ENCODE measurements around the gene SLC20A1. TPM values are rescaled to one million over a fixed set of nuclear protein-coding genes. Genes with fewer than 3 reads are reported as not detected.

The SLC20A1 gene
- total RNA-seq, 1 experiment from 2014 or later = 123 TPM

GRCh38 chr2:112691881-112692281, 46.1 kb downstream of the SLC20A1 start:
- no peak overlapping the region for H3K14ac ChIP-seq (ENCODE audit: insufficient read depth, low read length)
- no CpG with 5 or more reads among the region's 4 CpGs for WGBS (ENCODE audit: extremely low coverage, insufficient read length, low lambda C conversion rate)
- no peak overlapping the region for H3K4me2 ChIP-seq (ENCODE audit: insufficient read depth, insufficient read length, low read length)
- H4K5ac ChIP-seq (ENCODE audit: insufficient read length, low read depth, low read length) = no peak overlapping the region
- H3K9ac ChIP-seq (ENCODE audit: extremely low read depth, insufficient read length, low read length) = no peak overlapping the region
- no peak overlapping the region for H2BK120ac ChIP-seq (ENCODE audit: low read depth, low read length, poor library complexity, severe bottlenecking)
- H2AK5ac ChIP-seq (ENCODE audit: insufficient read length, low read length) = no peak overlapping the region
- H3K9me3 Mint-ChIP-seq = no peaks in the 10 kb centered on the region
- H3K4me3 Mint-ChIP-seq = no peak overlapping the region
- no peaks in the 10 kb centered on the region for H3K27me3 ChIP-seq (ENCODE audit: insufficient read depth, low read length)
- no peaks in the 10 kb centered on the region for H3K79me2 ChIP-seq (ENCODE audit: insufficient read depth, low read length)
- H3K23ac ChIP-seq (ENCODE audit: insufficient read length, low read depth, low read length) = no peak overlapping the region
- no peak overlapping the region for H2BK5ac ChIP-seq (ENCODE audit: insufficient read length, low read length)
- H4K8ac ChIP-seq (replicated peaks; ENCODE audit: insufficient read length, low read depth, low read length) = no peak overlapping the region
- H2BK15ac ChIP-seq (ENCODE audit: low read depth, low read length) = no peak overlapping the region
- H3K18ac ChIP-seq (ENCODE audit: insufficient read length, low read depth, low read length) = no peak overlapping the region
- H3K23me2 ChIP-seq (ENCODE audit: insufficient read length, low read depth, low read length, poor library complexity, severe bottlenecking) = no peaks in the 10 kb centered on the region
- no peaks in the 10 kb centered on the region; the same call in 1 of the 2 replicates for H3K27me3 Mint-ChIP-seq (ENCODE audit: low read depth)
- H3K9me3 ChIP-seq (ENCODE audit: control insufficient read depth, low read depth, low read length) = no peaks in the 10 kb centered on the region
- H3K79me1 ChIP-seq (ENCODE audit: insufficient read depth, low read depth, low read length, poor library complexity, severe bottlenecking) = no peaks in the 10 kb centered on the region
- H3K27ac ChIP-seq (ENCODE audit: insufficient read length, low read depth, low read length) = no peak overlapping the region
- H3K36me3 Mint-ChIP-seq (ENCODE audit: insufficient read depth in 1 of 3, low read depth in 3 of 3) = no peaks in the 10 kb centered on the region
- no peak overlapping the region for H2AFZ ChIP-seq (ENCODE audit: low read length)
- TF ChIP-seq, protein P1, sequence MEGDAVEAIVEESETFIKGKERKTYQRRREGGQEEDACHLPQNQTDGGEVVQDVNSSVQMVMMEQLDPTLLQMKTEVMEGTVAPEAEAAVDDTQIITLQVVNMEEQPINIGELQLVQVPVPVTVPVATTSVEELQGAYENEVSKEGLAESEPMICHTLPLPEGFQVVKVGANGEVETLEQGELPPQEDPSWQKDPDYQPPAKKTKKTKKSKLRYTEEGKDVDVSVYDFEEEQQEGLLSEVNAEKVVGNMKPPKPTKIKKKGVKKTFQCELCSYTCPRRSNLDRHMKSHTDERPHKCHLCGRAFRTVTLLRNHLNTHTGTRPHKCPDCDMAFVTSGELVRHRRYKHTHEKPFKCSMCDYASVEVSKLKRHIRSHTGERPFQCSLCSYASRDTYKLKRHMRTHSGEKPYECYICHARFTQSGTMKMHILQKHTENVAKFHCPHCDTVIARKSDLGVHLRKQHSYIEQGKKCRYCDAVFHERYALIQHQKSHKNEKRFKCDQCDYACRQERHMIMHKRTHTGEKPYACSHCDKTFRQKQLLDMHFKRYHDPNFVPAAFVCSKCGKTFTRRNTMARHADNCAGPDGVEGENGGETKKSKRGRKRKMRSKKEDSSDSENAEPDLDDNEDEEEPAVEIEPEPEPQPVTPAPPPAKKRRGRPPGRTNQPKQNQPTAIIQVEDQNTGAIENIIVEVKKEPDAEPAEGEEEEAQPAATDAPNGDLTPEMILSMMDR (conservative IDR thresholded peaks at IDR 0.05) = no peak
- H3K27ac Mint-ChIP-seq = no peak overlapping the region
- H4K20me1 ChIP-seq (ENCODE audit: control insufficient read depth, insufficient read depth, insufficient read length) = no peaks in the 10 kb centered on the region
- H3K4ac ChIP-seq (ENCODE audit: low read depth, low read length) = no peak overlapping the region
- H2BK20ac ChIP-seq (ENCODE audit: low read depth, low read length, poor library complexity, severe bottlenecking) = no peak overlapping the region
- no peak overlapping the region for H2BK12ac ChIP-seq (ENCODE audit: insufficient read length, low read depth, low read length)
- H3T11ph ChIP-seq (ENCODE audit: low read length) = no peak overlapping the region
- H3K56ac ChIP-seq (ENCODE audit: insufficient read length, low read depth, low read length) = no peak overlapping the region
- peaks cover 2% of the 10 kb centered on the region; the same call in 1 of the 2 replicates for H3K4me1 ChIP-seq (ENCODE audit: insufficient read depth, low read length)
- H4K91ac ChIP-seq (ENCODE audit: insufficient read length, low read depth, low read length) = no peak overlapping the region
- peaks cover 8% of the 10 kb centered on the region in 2 experiments for H3K4me1 Mint-ChIP-seq
- no peak for DNase-seq

Data from H9 (cell line).